Endothelial cell of umbilical vein (primary cell): ENCODE measurements around the gene BCCIP. TPM values are rescaled to one million over a fixed set of nuclear protein-coding genes. Genes with fewer than 3 reads are reported as not detected.

Experiments
- BruUV-seq: library from RNA; stranded (reverse); fragments of 400-500 nt; replicated peaks from 2 replicates; lab custom pipeline; 2021; lab: Mats Ljungman, UMichigan
- CTCF ChIA-PET: fragments of 300-600, 350-600 bp; sonication (Branson Sonifier 250); formaldehyde crosslinking; loops from one replicate; lab custom pipeline; 2021; ENCODE audit warnings: antibody characterized with exemption, inconsistent platforms; lab: Charles Lee
- POLR2A ChIA-PET: fragments of 300-600, 350-600 bp; sonication (Branson Sonifier 250); formaldehyde crosslinking; loops from one replicate; lab custom pipeline; 2021; ENCODE audit warnings: antibody characterized with exemption, inconsistent platforms; lab: Charles Lee
- DNase-seq: peaks from one replicate; pipeline ENCODE4 v3.0.0-alpha.2; 2011; ENCODE audit warnings: low read depth, low spot score
- FAIRE-seq: peaks from 2 replicates; lab custom pipeline; 2011; peaks lifted over from hg19 to GRCh38; lab: Jason Lieb, UNC
- H2AFZ ChIP-seq: 2 replicates; pipeline ENCODE4 v1.6.0; 2012; ENCODE audit warnings: low read depth, low read length, control low read depth, inconsistent platforms
- H3K27ac ChIP-seq: 2 replicates; pipeline ENCODE4 v1.5.1; 2011; ENCODE audit warnings: low read depth, mild to moderate bottlenecking, control low read depth, low read length, moderate library complexity; ENCODE audit not compliant: insufficient read depth
- H3K27me3 ChIP-seq, 2 experiments: 2 replicates each; pipeline versions ENCODE4 v1.6.0 to v1.6.1; 2011; ENCODE audit warnings: low read length in 2 of 2, mixed read lengths in 1 of 2; ENCODE audit not compliant: control insufficient read depth in 2 of 2, insufficient read depth in 2 of 2
- H3K36me3 ChIP-seq, 2 experiments: 2 replicates in 1 of 2; 3 replicates in 1 of 2; pipeline ENCODE4 v1.5.1; 2011; ENCODE audit warnings: low read length in 2 of 2, mild to moderate bottlenecking in 1 of 2, moderate library complexity in 1 of 2; ENCODE audit not compliant: control insufficient read depth in 2 of 2, insufficient read depth in 2 of 2; ENCODE audit errors: extremely low read depth in 1 of 2
- H3K4me1 ChIP-seq: 3 replicates; pipeline ENCODE4 v1.5.1; 2011; ENCODE audit warnings: mild to moderate bottlenecking, low read length; ENCODE audit not compliant: control insufficient read depth, insufficient read depth; ENCODE audit errors: extremely low read depth
- H3K4me2 ChIP-seq: 2 replicates; pipeline ENCODE4 v1.6.1; 2011; ENCODE audit warnings: low read length, control low read depth, mixed read lengths; ENCODE audit not compliant: insufficient read depth
- H3K4me3 ChIP-seq, 3 experiments: fragments of 200-600 bp in 1 of 3; sonication (generic), shearing (Covaris generic) in 1 of 3; replicated peaks in 1 of 3; 2 replicates each; pipeline ENCODE4 v1.5.1; 2011 to 2016; ENCODE audit warnings: control low read depth in 3 of 3, low read length in 3 of 3, mild to moderate bottlenecking in 2 of 3, inconsistent platforms in 1 of 3, low read depth in 1 of 3, moderate library complexity in 1 of 3; ENCODE audit not compliant: insufficient read depth in 1 of 3
- H3K79me2 ChIP-seq: 2 replicates; pipeline ENCODE4 v1.6.0; 2012; ENCODE audit warnings: low read length, inconsistent platforms; ENCODE audit not compliant: control insufficient read depth, insufficient read depth
- H3K9ac ChIP-seq: replicated peaks from 2 replicates; pipeline ENCODE3; 2011; ENCODE audit warnings: low read length, control low read depth; ENCODE audit not compliant: insufficient read depth; ENCODE audit errors: extremely low read depth
- H3K9me1 ChIP-seq: replicated peaks from 3 replicates; pipeline ENCODE4 v1.6.0; 2011; ENCODE audit warnings: mild to moderate bottlenecking, low read length; ENCODE audit not compliant: control insufficient read depth, insufficient read depth; ENCODE audit errors: extremely low read depth
- H3K9me3 ChIP-seq: replicated peaks from 2 replicates; pipeline ENCODE4 v1.5.1; 2012; ENCODE audit warnings: low read length, inconsistent platforms; ENCODE audit not compliant: control insufficient read depth, insufficient read depth
- H4K20me1 ChIP-seq: replicated peaks from 2 replicates; pipeline ENCODE3; 2011; ENCODE audit warnings: mild to moderate bottlenecking, low read length; ENCODE audit not compliant: control insufficient read depth, insufficient read depth; ENCODE audit errors: extremely low read depth
- CTCF ChIP-seq, 2 donors: IDR thresholded peaks; 1 replicate in 1 of 2; 2 replicates in 1 of 2; pipeline ENCODE4 v1.5.1; 2011; ENCODE audit warnings: low read length in 2 of 2, mild to moderate bottlenecking in 2 of 2, moderate library complexity in 2 of 2, control low read depth in 1 of 2, inconsistent platforms in 1 of 2, low read depth in 1 of 2; ENCODE audit not compliant: insufficient read depth in 1 of 2; ENCODE audit errors: extremely low read depth in 1 of 2
- EZH2 ChIP-seq: IDR thresholded peaks from 2 replicates; pipeline ENCODE4 v1.6.1; 2012; ENCODE audit warnings: borderline replicate concordance, low read depth, mild to moderate bottlenecking, moderate library complexity, low read length, inconsistent platforms; ENCODE audit not compliant: severe bottlenecking
- FOS ChIP-seq: IDR thresholded peaks from 2 replicates; pipeline ENCODE4 v1.6.1; 2011; ENCODE audit warnings: mild to moderate bottlenecking, low read length, moderate library complexity, borderline replicate concordance; ENCODE audit not compliant: insufficient read depth
- GATA2 ChIP-seq: IDR thresholded peaks from 2 replicates; pipeline ENCODE4 v1.7.0; 2011; ENCODE audit warnings: low read depth, mild to moderate bottlenecking, moderate library complexity, mixed read lengths, low read length; ENCODE audit not compliant: insufficient read length, insufficient read depth
- JUN ChIP-seq: IDR thresholded peaks from 2 replicates; pipeline ENCODE4 v1.6.1; 2011; ENCODE audit warnings: borderline replicate concordance, low read depth; ENCODE audit not compliant: insufficient read length, insufficient read depth
- MAX ChIP-seq: IDR thresholded peaks from 2 replicates; pipeline ENCODE4 v1.6.1; 2011; ENCODE audit not compliant: insufficient read depth, insufficient read length
- MYC ChIP-seq: IDR thresholded peaks from one replicate; pipeline ENCODE4 v1.6.1; 2011; ENCODE audit warnings: mild to moderate bottlenecking, low read depth, low read length
- POLR2A ChIP-seq: IDR thresholded peaks from 2 replicates; pipeline ENCODE4 v1.6.1; 2012; ENCODE audit warnings: low read depth, mild to moderate bottlenecking, control low read depth, low read length
- POLR2AphosphoS5 ChIP-seq: IDR thresholded peaks from 2 replicates; pipeline ENCODE4 v1.6.1; 2012; ENCODE audit warnings: low read depth, mild to moderate bottlenecking, control low read depth, low read length, moderate library complexity; ENCODE audit not compliant: insufficient read depth
- dilution Hi-C: fragments of 300-500 bp; cut with MboI; formaldehyde crosslinking; loops from one replicate; pipeline ENCODE4 v1.15.0; 2019; ENCODE audit warnings: low sequenced_read_pairs; ENCODE audit not compliant: extremely low pct_ligation_motif_present
- intact Hi-C: fragments of 100-400 bp; cut with micrococcal nuclease; formaldehyde crosslinking; loops from one replicate; pipeline ENCODE4 v1.10.0; 2022
- polyA plus RNA-seq, 4 experiments: library from polyadenylated mRNA; depleted of rRNA in 3 of 4; stranded (reverse) in 3 of 4; unstranded in 1 of 4; fragments of >200 nt; gene quantifications; 2 replicates each; pipeline versions ENCODE4 v1.2.1 to v1.2.3, GENCODE V29; 2011 to 2012; ENCODE audit warnings: missing spikeins in 1 of 4
- total RNA-seq: library from RNA; stranded (reverse); gene quantifications from 2 replicates; pipeline ENCODE4 v1.2.3, GENCODE V29; 2021

Gene BCCIP
- total and polyA plus RNA-seq, 2 donors (not counting 3 experiments of a cell fraction or from before 2014, with no cell fraction given), result 14.5 to 73.5 TPM

GRCh38 chr10:125783957-125784356 is 39.4 kb upstream of the BCCIP start:
- Histone ChIP-seq H3K79me2 (no peaks in the 10 kb centered on the region), H3K36me3 (no peaks in the 10 kb centered on the region), H4K20me1 (no peaks in the 10 kb centered on the region), H3K27me3 (no peaks in the 10 kb centered on the region), H3K9ac (no peak overlapping the region), H3K9me3 (no peaks in the 10 kb centered on the region), H3K4me1 (no peaks in the 10 kb centered on the region), H3K4me3 (no peak overlapping the region), H3K27ac (no peak overlapping the region), H3K9me1 (no peaks in the 10 kb centered on the region), H3K4me2 (no peak overlapping the region), H2AFZ (no peak overlapping the region)
- dilution Hi-C loops (no loop called here), intact Hi-C loops (no loop called here)
- FAIRE-seq (no peak), DNase-seq (no peak)
- BruUV-seq, result no TSS peak
- TF ChIP-seq MAX (no peak), CTCF (IDR thresholded peaks at IDR 0.05; ENCODE audit: extremely low read depth in 1 of 2, insufficient read depth in 1 of 2, low read depth in 1 of 2, low read length in 2 of 2) (no peak), MYC (no peak), POLR2A (no peak), GATA2 (no peak), POLR2AphosphoS5 (no peak), EZH2 (no peak), JUN (no peak), FOS (no peak)
- ChIA-PET POLR2A (no interaction called here), CTCF (no interaction called here)
